Upper lobe of left lung (tissue), 4 donors: ENCODE data around the gene SCFD2.

Source experiments
- EP300 ChIP-seq, 4 donors: sonication (generic); formaldehyde crosslinking; IDR thresholded peaks; one replicate each; pipeline ENCODE4 v1.5.1; 2017; ENCODE audit warnings: antibody characterized with exemption in 4 of 4, control low read depth in 2 of 4
- POLR2A ChIP-seq, 4 donors: fragments of 450-650 bp; IDR thresholded peaks; one replicate each; pipeline ENCODE4 v1.5.1; 2016 to 2017; ENCODE audit warnings: antibody characterized with exemption in 4 of 4, mild to moderate bottlenecking in 2 of 4
- POLR2AphosphoS5 ChIP-seq, 2 donors: sonication (generic); formaldehyde crosslinking; IDR thresholded peaks; one replicate each; pipeline ENCODE4 v1.5.1; 2017; ENCODE audit warnings: antibody characterized with exemption in 2 of 2
- TF ChIP-seq, protein P1 (sequence below), 6 experiments: fragments of 450-650 bp in 4 of 6; fragments of 200-600 bp in 2 of 6; sonication (generic) in 2 of 6; IDR thresholded peaks; one replicate each; pipeline ENCODE4 v1.5.1; 2016 to 2019; ENCODE audit warnings: antibody characterized with exemption in 6 of 6

- TF ChIP-seq, protein P1, sequence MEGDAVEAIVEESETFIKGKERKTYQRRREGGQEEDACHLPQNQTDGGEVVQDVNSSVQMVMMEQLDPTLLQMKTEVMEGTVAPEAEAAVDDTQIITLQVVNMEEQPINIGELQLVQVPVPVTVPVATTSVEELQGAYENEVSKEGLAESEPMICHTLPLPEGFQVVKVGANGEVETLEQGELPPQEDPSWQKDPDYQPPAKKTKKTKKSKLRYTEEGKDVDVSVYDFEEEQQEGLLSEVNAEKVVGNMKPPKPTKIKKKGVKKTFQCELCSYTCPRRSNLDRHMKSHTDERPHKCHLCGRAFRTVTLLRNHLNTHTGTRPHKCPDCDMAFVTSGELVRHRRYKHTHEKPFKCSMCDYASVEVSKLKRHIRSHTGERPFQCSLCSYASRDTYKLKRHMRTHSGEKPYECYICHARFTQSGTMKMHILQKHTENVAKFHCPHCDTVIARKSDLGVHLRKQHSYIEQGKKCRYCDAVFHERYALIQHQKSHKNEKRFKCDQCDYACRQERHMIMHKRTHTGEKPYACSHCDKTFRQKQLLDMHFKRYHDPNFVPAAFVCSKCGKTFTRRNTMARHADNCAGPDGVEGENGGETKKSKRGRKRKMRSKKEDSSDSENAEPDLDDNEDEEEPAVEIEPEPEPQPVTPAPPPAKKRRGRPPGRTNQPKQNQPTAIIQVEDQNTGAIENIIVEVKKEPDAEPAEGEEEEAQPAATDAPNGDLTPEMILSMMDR (IDR thresholded peaks at IDR 0.05) = no peak
- TF ChIP-seq POLR2A (IDR thresholded peaks at IDR 0.05) (no peak), EP300 (IDR thresholded peaks at IDR 0.05) (no peak), POLR2AphosphoS5 (IDR thresholded peaks at IDR 0.05) (no peak)
Measured at GRCh38 chr4:53193111-53193510, 172.8 kb downstream of the SCFD2 start.
